ENCODE measurements around the gene PRPF31. TPM values are rescaled to one million over a fixed set of nuclear protein-coding genes. Genes with fewer than 3 reads are reported as not detected.
"Not testable (repeated sequence)": the region's sequence is repeated elsewhere in the genome, so short reads cannot be mapped to it uniquely, and the experiment has no call there.

Gene PRPF31
- total and polyA plus RNA-seq, 8 donors = 14.4 to 47.1 (median 21.0) TPM

GRCh38 chr19:54168174-54168917 lies 52.8 kb downstream of the PRPF31 start:
- no peak overlapping the region for H3K27ac ChIP-seq
- TF ChIP-seq, protein P1, sequence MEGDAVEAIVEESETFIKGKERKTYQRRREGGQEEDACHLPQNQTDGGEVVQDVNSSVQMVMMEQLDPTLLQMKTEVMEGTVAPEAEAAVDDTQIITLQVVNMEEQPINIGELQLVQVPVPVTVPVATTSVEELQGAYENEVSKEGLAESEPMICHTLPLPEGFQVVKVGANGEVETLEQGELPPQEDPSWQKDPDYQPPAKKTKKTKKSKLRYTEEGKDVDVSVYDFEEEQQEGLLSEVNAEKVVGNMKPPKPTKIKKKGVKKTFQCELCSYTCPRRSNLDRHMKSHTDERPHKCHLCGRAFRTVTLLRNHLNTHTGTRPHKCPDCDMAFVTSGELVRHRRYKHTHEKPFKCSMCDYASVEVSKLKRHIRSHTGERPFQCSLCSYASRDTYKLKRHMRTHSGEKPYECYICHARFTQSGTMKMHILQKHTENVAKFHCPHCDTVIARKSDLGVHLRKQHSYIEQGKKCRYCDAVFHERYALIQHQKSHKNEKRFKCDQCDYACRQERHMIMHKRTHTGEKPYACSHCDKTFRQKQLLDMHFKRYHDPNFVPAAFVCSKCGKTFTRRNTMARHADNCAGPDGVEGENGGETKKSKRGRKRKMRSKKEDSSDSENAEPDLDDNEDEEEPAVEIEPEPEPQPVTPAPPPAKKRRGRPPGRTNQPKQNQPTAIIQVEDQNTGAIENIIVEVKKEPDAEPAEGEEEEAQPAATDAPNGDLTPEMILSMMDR (IDR thresholded peaks at IDR 0.05) = peak; percentile 85 to 97 (median 93)
- H3K27me3 ChIP-seq = no peaks in the 10 kb centered on the region
- 25 to 26% methylated on average over 25 of the region's 25 CpGs for WGBS, 2 donors
- no peaks in the 10 kb centered on the region for H3K9me3 ChIP-seq
- no peak overlapping the region for H3K4me3 ChIP-seq
- H3K36me3 ChIP-seq = no peaks in the 10 kb centered on the region
- peaks cover 0 to 2% (median 0%) of the 10 kb centered on the region in 3 donors for H3K4me1 ChIP-seq
- ATAC-seq (peak; percentile 53 to 82 (median 70)), DNase-seq (peak; percentile 85 to 100 (median 93)), FAIRE-seq (no peak)
- intact Hi-C loops (cut with DNase I) = no loop called here

DNA sequence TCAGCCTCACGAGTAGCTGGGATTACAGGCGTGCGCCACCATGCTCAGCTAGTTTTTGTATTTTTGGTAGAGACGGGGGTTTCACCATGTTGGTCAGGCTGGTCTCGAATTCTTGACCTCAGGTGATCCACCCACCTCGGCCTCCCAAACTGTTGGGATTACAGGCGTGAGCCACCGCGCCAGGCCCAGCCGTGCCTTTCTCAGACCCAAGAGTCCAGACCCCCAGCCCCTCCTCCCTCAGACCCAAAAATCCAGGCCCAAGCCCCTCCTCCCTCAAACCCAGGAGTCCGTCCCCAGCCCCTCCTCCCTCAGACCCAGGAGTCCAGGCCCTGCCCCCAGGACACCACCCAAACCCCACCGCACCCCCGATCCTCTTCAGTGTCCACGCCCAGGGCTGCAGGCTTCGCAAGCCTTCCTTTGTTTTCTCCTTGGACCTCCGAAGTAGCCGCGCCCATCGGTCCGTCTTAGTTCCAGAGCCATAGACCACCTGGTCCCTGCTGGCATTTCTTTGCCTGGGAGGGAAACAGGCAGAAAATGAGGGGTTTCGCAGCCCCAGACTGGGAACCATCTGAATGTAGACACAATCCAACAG lies 53.7 kb downstream of the PRPF31 start:
- WGBS, 2 donors = 83 to 85% methylated on average over 21 of the region's 21 CpGs
- no peaks in the 10 kb centered on the region for H3K27me3 ChIP-seq
- H3K36me3 ChIP-seq = no peaks in the 10 kb centered on the region
- no peak overlapping the region for H3K27ac ChIP-seq
- intact Hi-C loops (cut with DNase I) = no loop called here
- TF ChIP-seq, protein P1 (IDR thresholded peaks at IDR 0.05) = no peak
- DNase-seq = peak in 3 of 6 donors; percentile 28 to 68 (median 47)
- no peak for ATAC-seq
- H3K9me3 ChIP-seq = no peaks in the 10 kb centered on the region
- H3K4me1 ChIP-seq = peaks cover 0 to 3% (median 0%) of the 10 kb centered on the region in 3 donors
- no peak overlapping the region for H3K4me3 ChIP-seq
- no peak for FAIRE-seq

GRCh38 chr19:54171736-54172431 lies 56.3 kb downstream of the PRPF31 start:
- H3K36me3 ChIP-seq, H3K27ac ChIP-seq, H3K4me1 ChIP-seq, FAIRE-seq, H3K27me3 ChIP-seq, ATAC-seq, H3K9me3 ChIP-seq: not testable (repeated sequence)
- intact Hi-C loops (cut with DNase I) = loop anchor here in 2 of 3 donors (2.0 to 10.0 kb wide), 2 partner anchors 59 to 63 kb away; no protein-coding TSS in a partner anchor
- peak in 2 of 6 donors; percentile 49 to 76 for DNase-seq
- WGBS, 2 donors = 49 to 61% methylated on average over 11 to 19 of the region's 23 CpGs
- peak overlapping the region in 2 of 4 donors; percentile 65 to 67 for H3K4me3 ChIP-seq

GRCh38 chr19:54172471-54173358 lies 57.2 kb downstream of the PRPF31 start, which contains the start of gene TMC4:
TMC4 (minus strand) TSS chr19:54173160; CDS start chr19:54173117, 43 bp downstream.
- Histone ChIP-seq H3K9me3 (no peaks in the 10 kb centered on the region), H3K36me3 (no peaks in the 10 kb centered on the region), H3K4me3 (peak within 1 kb of the TSS; percentile 35 to 67 (median 55)), H3K27ac (peak within 1 kb of the TSS; percentile 79 to 91 (median 86)), H3K4me1 (peaks cover 0 to 3% (median 0%) of the 10 kb centered on the region in 3 donors), H3K27me3 (no peaks in the 10 kb centered on the region)
- TF ChIP-seq, protein P1 (IDR thresholded peaks at IDR 0.05) = peak; percentile 57 to 84 (median 64)
- ATAC-seq (peak; percentile 96 to 97 (median 97)), DNase-seq (peak; percentile 83 to 96 (median 90)), FAIRE-seq (no peak)
- 1 to 3% methylated on average over 13 of the region's 13 CpGs for WGBS, 2 donors
- intact Hi-C loops (cut with DNase I) = loop anchor here in 1 of 3 donors (10.0 kb wide), 1 partner anchor 62 kb away; no protein-coding TSS in a partner anchor
